HG03442 (cell line): ENCODE measurements around the gene LRMDA.

Experiments used
- ATAC-seq: cut with Tn5 transposase; IDR thresholded peaks from one replicate; pipeline ENCODE4 v1.9.1; 2021; ENCODE audit warnings: mild to moderate bottlenecking, moderate library complexity; ENCODE audit not compliant: unreplicated experiment

LRMDA gene

GRCh38 chr10:76395251-76395650 lies 963.8 kb downstream of the LRMDA start:
- ATAC-seq: no peak

- ATAC-seq: no peak
Measured at GRCh38 chr10:76396134-76396533, 964.7 kb downstream of the LRMDA start.

- ATAC-seq: no peak
Measured at GRCh38 chr10:76397181-76398042, 966.0 kb downstream of the LRMDA start.

GRCh38 chr10:76398043-76398710 lies 966.8 kb downstream of the LRMDA start:
- ATAC-seq: no peak

GRCh38 chr10:76399226-76399625 lies 967.8 kb downstream of the LRMDA start:
- ATAC-seq: no peak

GRCh38 chr10:76401006-76401405 lies 969.6 kb downstream of the LRMDA start:
- ATAC-seq: no peak

- no peak for ATAC-seq
Measured at GRCh38 chr10:76403912-76404311, 972.5 kb downstream of the LRMDA start.

- no peak for ATAC-seq
Measured at GRCh38 chr10:76404531-76404930, 973.1 kb downstream of the LRMDA start.

- no peak for ATAC-seq
Measured at GRCh38 chr10:76405922-76406321, 974.5 kb downstream of the LRMDA start.

GRCh38 chr10:76408646-76409045 lies 977.2 kb downstream of the LRMDA start:
- no peak for ATAC-seq

- ATAC-seq: no peak
Measured at GRCh38 chr10:76411729-76412435, 980.5 kb downstream of the LRMDA start.

GRCh38 chr10:76415554-76415953 lies 984.1 kb downstream of the LRMDA start:
- ATAC-seq: no peak

- no peak for ATAC-seq
Measured at GRCh38 chr10:76416642-76417041, 985.2 kb downstream of the LRMDA start.

GRCh38 chr10:76420725-76421124 lies 989.3 kb downstream of the LRMDA start:
- ATAC-seq: no peak

- no peak for ATAC-seq
Measured at GRCh38 chr10:76422769-76423168, 991.3 kb downstream of the LRMDA start.

- ATAC-seq: no peak
Measured at GRCh38 chr10:76428551-76429367, 997.3 kb downstream of the LRMDA start.

GRCh38 chr10:76429368-76430060 lies 998.1 kb downstream of the LRMDA start:
- no peak for ATAC-seq

GRCh38 chr10:76430061-76430645 lies 998.7 kb downstream of the LRMDA start:
- no peak for ATAC-seq

GRCh38 chr10:76432016-76433012 lies 1000.9 kb downstream of the LRMDA start:
- no peak for ATAC-seq
